Aorta (tissue), 5 donors: ENCODE data around the gene RAB33B. TPM values are rescaled to one million over a fixed set of nuclear protein-coding genes. Genes with fewer than 3 reads are reported as not detected.

Source experiments
- ATAC-seq: fragments of 200-7000 bp; cut with Tn5 transposase; one replicate; pipeline ENCODE4 v1.9.1; 2022; ENCODE audit warnings: moderate library complexity; ENCODE audit not compliant: low FRiP score
- DNase-seq, 2 donors: peaks; one replicate each; pipeline ENCODE4 v3.0.0-alpha.2; 2020
- H3K27ac ChIP-seq, 2 donors: one replicate each; pipeline ENCODE4 v1.5.1; 2013; ENCODE audit warnings: low read length in 2 of 2, mild to moderate bottlenecking in 2 of 2, moderate library complexity in 2 of 2, control low read depth in 1 of 2, inconsistent platforms in 1 of 2, low read depth in 1 of 2
- H3K27me3 ChIP-seq, 2 donors: one replicate each; pipeline ENCODE4 v1.6.1; 2013; ENCODE audit warnings: control low read depth in 1 of 2, low read length in 1 of 2, mild to moderate bottlenecking in 1 of 2, moderate library complexity in 1 of 2; ENCODE audit not compliant: insufficient read depth in 2 of 2, control insufficient read depth in 1 of 2
- H3K36me3 ChIP-seq, 2 donors: one replicate each; pipeline ENCODE4 v1.6.1; 2013; ENCODE audit warnings: control low read depth in 1 of 2, low read length in 1 of 2, mild to moderate bottlenecking in 1 of 2; ENCODE audit not compliant: insufficient read depth in 2 of 2, control insufficient read depth in 1 of 2
- H3K4me1 ChIP-seq, 2 donors: one replicate each; pipeline ENCODE4 v1.6.1; 2013; ENCODE audit warnings: low read length in 2 of 2, control low read depth in 1 of 2, mild to moderate bottlenecking in 1 of 2, moderate library complexity in 1 of 2; ENCODE audit not compliant: insufficient read depth in 2 of 2, control insufficient read depth in 1 of 2
- H3K4me3 ChIP-seq, 2 donors: one replicate each; pipeline ENCODE4 v1.5.1; 2013; ENCODE audit warnings: low read length in 2 of 2, control low read depth in 1 of 2, mild to moderate bottlenecking in 1 of 2
- H3K9me3 ChIP-seq: one replicate; pipeline ENCODE4 v1.6.1; 2013; ENCODE audit warnings: mild to moderate bottlenecking, low read length; ENCODE audit not compliant: control insufficient read depth
- WGBS, 2 donors: extraction: QIAGEN DNeasy Blood & Tissue Kit; methylation state at CpG; one replicate each; pipeline ENCODE4 v1.1.7; 2013; 5-methylcytosine and 5-hydroxymethylcytosine counted together
- intact Hi-C, 2 donors: fragments of 100-400 bp; cut with DNase I; formaldehyde crosslinking; loops; one replicate each; pipeline versions ENCODE4 v1.14.2 to v1.15.0; 2022
- polyA plus RNA-seq, 2 donors: library from polyadenylated mRNA; stranded (reverse); fragments of 200-250 nt; gene quantifications; one replicate each; pipeline ENCODE4 v1.2.3, GENCODE V29; 2013
- total RNA-seq, 2 donors: library from RNA; stranded (reverse); fragmentation: NEBNext Ultra II Directional; extraction: Animal tissue kit (Norgen Biotek cat#: 25700); gene quantifications; one replicate each; pipeline ENCODE4 v1.2.1, GENCODE V29; 2021
- donor health status: healthy with polysubstance abuse.
- donor health status: Bipolar disorder and iron deficiency.
- donor health status: DM: no; HTN: no; CAD: no.
- donor health status: DM: no; HTN: no; CAD: no.
- donor health status: DM: yes; HTN: yes; CAD: no.

The RAB33B gene
- total and polyA plus RNA-seq, 4 donors: 9.1 to 14.9 (median 11.7) TPM

- 83 to 90% methylated on average over 1 of the region's 1 CpG for WGBS, 2 donors
- Histone ChIP-seq H3K4me3 (no peak overlapping the region), H3K27me3 (no peaks in the 10 kb centered on the region), H3K27ac (no peak overlapping the region), H3K9me3 (no peaks in the 10 kb centered on the region), H3K36me3 (peaks cover 5 to 10% of the 10 kb centered on the region in 2 donors), H3K4me1 (no peaks in the 10 kb centered on the region)
- intact Hi-C loops: loop anchor here in 1 of 2 donors (5.0 kb wide), 1 partner anchor 384 kb away; no protein-coding TSS in a partner anchor
- no peak for ATAC-seq
- DNase-seq: no peak
Measured at GRCh38 chr4:139523076-139523475, 69.2 kb downstream of the RAB33B start.

- ATAC-seq (no peak), DNase-seq (no peak)
- peaks cover 5 to 7% of the 10 kb centered on the region in 2 donors for H3K36me3 ChIP-seq
- intact Hi-C loops: loop anchor here in 1 of 2 donors (5.0 kb wide), 1 partner anchor 383 kb away; no protein-coding TSS in a partner anchor
- H3K27me3 ChIP-seq: no peaks in the 10 kb centered on the region
- WGBS, 2 donors: 75 to 79% methylated on average over 4 of the region's 4 CpGs
- no peak overlapping the region for H3K4me3 ChIP-seq
- no peaks in the 10 kb centered on the region for H3K4me1 ChIP-seq
- no peak overlapping the region for H3K27ac ChIP-seq
- H3K9me3 ChIP-seq: no peaks in the 10 kb centered on the region
Measured at GRCh38 chr4:139524062-139524631, 70.2 kb downstream of the RAB33B start.

- Histone ChIP-seq H3K36me3 (peaks cover 5 to 7% of the 10 kb centered on the region in 2 donors), H3K4me3 (no peak overlapping the region), H3K27ac (no peak overlapping the region), H3K4me1 (no peaks in the 10 kb centered on the region), H3K9me3 (no peaks in the 10 kb centered on the region), H3K27me3 (no peaks in the 10 kb centered on the region)
- 46 to 50% methylated on average over 2 of the region's 2 CpGs for WGBS, 2 donors
- DNase-seq (no peak), ATAC-seq (no peak)
- intact Hi-C loops: no loop called here
Measured at GRCh38 chr4:139525414-139525813, 71.5 kb downstream of the RAB33B start.

Other genes with a start within 250 kb of the RAB33B start
- 1 to 10 TPM; 2.2 to 3.7 TPM for gene MGARP, start 173.9 kb upstream of the RAB33B start, total RNA-seq
- gene MGARP, start 173.9 kb upstream of the RAB33B start, polyA plus RNA-seq: 10 to 100 TPM in 1 of 2 donors, 1 to 10 TPM in 1; 8.9 to 17.6 TPM
- gene NAA15, start 152.6 kb upstream of the RAB33B start, total RNA-seq: 10 to 100 TPM; 42.8 to 45.4 TPM
- 1 to 10 TPM; 4.9 to 8.1 TPM for gene NAA15, start 152.6 kb upstream of the RAB33B start, polyA plus RNA-seq
- 10 to 100 TPM; 38.8 to 41.9 TPM for gene NDUFC1, start 151.6 kb upstream of the RAB33B start, total RNA-seq
- gene NDUFC1, start 151.6 kb upstream of the RAB33B start, polyA plus RNA-seq: 100 to 1,000 TPM in 1 of 2 donors, 10 to 100 TPM in 1; 95.7 to 104 TPM
- gene SETD7, start 102.1 kb downstream of the RAB33B start, total RNA-seq: 10 to 100 TPM; 79.0 to 82.4 TPM
- 10 to 100 TPM; 30.3 to 38.7 TPM for gene SETD7, start 102.1 kb downstream of the RAB33B start, polyA plus RNA-seq
- 10 to 100 TPM; 41.3 to 48.7 TPM for gene MGST2, start 211.7 kb downstream of the RAB33B start, total RNA-seq
- 10 to 100 TPM; 36.0 to 48.0 TPM for gene MGST2, start 211.7 kb downstream of the RAB33B start, polyA plus RNA-seq